GM19193 (cell line): ENCODE data around the gene OR2AJ1.

Experiments
- POLR2A ChIP-seq: IDR thresholded peaks from 4 replicates; pipeline ENCODE4 v1.6.1; 2011; ENCODE audit not compliant: insufficient read depth, insufficient read length; ENCODE audit errors: extremely low read depth

The OR2AJ1 gene

GRCh38 chr1:247935781-247936180 is 11.1 kb downstream of the OR2AJ1 start:
- no peak for TF ChIP-seq POLR2A

- TF ChIP-seq POLR2A = no peak
Measured at GRCh38 chr1:247936415-247936814, 11.7 kb downstream of the OR2AJ1 start.

GRCh38 chr1:247942624-247943023 is 17.9 kb downstream of the OR2AJ1 start:
- no peak for TF ChIP-seq POLR2A

GRCh38 chr1:247948558-247948957 is 23.9 kb downstream of the OR2AJ1 start, which contains the start of gene OR2L8:
TSS of gene OR2L8 (plus strand) at chr1:247948858. CDS start at chr1:247948858, 0 bp downstream.
- no peak for TF ChIP-seq POLR2A

GRCh38 chr1:247953408-247953807 is 28.7 kb downstream of the OR2AJ1 start:
- TF ChIP-seq POLR2A = no peak

- TF ChIP-seq POLR2A = no peak
Measured at GRCh38 chr1:247961791-247962190, 37.1 kb downstream of the OR2AJ1 start.

GRCh38 chr1:247962911-247963588 is 38.4 kb downstream of the OR2AJ1 start:
- TF ChIP-seq POLR2A = no peak

- no peak for TF ChIP-seq POLR2A
Measured at GRCh38 chr1:247964933-247965332, 40.2 kb downstream of the OR2AJ1 start, which contains the start of gene OR2AK2. TSS of gene OR2AK2 (plus strand) at chr1:247965233. CDS start at chr1:247965377, 144 bp downstream.

- no peak for TF ChIP-seq POLR2A
Measured at GRCh38 chr1:247966532-247967204, 42.0 kb downstream of the OR2AJ1 start.
